Activated T-helper 9 cell treated with anti-CD3 and anti-CD28 coated beads, Interleukin-2, amount 50 U/mL, for 16 hours (primary cell): ENCODE measurements around the gene TMTC2.

ENCODE experiments used
- DNase-seq: peaks from one replicate; pipeline ENCODE4 v3.0.0-alpha.2; 2020; ENCODE audit warnings: low read depth

TMTC2 gene

DNA sequence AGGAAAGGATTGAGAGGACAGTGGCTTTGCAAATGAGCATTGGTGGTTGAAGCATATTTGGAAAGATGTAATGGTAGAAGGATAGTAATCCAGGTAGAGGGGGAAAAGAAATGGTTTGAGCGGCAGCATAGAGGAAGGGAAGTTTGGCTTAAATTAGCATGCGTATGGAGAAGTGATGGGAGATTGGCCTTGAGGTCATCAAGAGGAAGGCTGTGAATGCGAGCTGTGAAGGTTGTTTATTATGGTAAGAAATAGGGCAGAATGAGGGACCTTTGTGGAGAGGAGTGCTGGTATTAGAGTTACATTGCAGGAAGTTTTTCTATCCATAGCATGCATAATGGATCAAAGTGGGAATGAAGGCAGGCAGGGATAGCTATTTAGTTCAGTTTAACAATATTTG, 162.1 kb downstream of the TMTC2 start:
- no peak for DNase-seq

DNA sequence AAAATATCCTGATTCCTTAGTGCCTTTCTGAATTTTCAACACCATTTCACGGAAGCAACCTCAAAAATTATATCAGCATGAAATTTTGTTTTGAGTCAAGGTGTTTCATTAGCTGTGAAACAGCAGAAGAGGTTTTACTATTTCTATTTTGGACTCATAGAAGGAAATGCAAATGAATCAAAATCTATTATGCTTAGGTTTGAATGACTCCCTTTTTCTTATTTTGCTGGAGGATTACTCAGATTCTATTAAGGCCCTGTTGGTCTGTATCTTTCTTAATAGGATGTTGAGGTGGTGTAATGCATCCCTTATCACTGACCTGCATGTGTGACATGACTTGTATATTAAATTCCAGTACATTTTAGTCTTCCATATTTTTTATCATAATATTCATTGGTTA, 165.8 kb downstream of the TMTC2 start:
- DNase-seq: no peak

GRCh38 chr12:82855872-82856271, 169.2 kb downstream of the TMTC2 start:
- no peak for DNase-seq

- no peak for DNase-seq
These were observed 170.6 kb downstream of the TMTC2 start for GRCh38 chr12:82857276-82857675.

GRCh38 chr12:82857911-82858533, 171.3 kb downstream of the TMTC2 start:
- no peak for DNase-seq

DNA sequence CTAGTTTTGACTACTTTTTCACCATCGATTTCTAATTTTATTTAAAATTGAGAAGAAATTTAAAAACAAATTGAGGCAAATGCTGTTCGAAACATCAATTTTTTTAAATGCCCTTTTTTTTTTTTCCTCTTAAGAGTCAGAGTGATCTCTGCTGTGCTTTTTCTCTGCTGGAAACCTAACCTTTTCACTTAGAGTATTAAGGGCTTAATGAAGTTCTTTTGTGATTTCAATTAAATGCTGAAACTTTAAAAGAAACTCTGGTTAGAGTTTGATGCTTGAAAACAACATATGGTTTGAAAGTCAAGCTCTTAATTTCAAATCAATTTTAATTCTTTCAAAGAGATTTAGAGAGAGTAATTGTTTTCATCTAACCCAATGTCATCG, 171.8 kb downstream of the TMTC2 start:
- DNase-seq: no peak

DNA sequence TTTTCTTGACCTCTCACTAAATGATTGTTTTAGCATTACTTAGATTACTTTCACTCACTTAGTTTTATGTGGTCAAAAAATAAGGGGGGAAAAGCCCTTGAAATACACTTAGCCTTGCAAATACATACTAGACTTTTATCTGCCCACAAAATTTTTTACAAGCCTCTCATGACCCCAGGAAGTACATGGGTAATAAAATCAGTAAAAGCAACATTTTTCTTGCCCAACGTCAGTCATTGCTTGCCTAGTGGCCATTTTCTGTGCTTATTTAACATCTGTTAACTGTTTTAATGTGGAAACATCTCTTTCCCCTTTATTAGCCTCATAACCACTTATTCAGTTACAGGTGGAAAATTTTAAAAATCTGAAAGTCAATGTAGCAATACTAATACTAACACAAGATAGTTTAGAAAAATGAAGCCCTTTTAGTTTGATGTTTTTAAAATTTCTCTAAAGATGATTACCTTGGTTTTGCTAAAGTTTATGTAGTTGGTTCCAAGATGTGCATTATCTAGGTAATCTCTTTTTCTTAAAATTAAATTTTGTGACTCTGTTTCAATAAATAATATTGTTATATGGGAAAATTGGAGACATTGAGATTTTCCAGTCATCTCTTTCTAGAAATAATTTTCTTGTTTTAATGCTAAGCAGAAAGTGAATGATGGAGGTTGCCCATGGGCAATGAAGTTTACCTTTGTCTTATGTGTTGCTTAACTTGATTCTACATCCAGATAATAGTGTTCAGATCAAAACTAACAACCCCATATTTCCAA, 175.5 kb downstream of the TMTC2 start:
- DNase-seq: no peak

- DNase-seq: no peak
These were observed 176.4 kb downstream of the TMTC2 start for GRCh38 chr12:82862876-82863649.

DNA sequence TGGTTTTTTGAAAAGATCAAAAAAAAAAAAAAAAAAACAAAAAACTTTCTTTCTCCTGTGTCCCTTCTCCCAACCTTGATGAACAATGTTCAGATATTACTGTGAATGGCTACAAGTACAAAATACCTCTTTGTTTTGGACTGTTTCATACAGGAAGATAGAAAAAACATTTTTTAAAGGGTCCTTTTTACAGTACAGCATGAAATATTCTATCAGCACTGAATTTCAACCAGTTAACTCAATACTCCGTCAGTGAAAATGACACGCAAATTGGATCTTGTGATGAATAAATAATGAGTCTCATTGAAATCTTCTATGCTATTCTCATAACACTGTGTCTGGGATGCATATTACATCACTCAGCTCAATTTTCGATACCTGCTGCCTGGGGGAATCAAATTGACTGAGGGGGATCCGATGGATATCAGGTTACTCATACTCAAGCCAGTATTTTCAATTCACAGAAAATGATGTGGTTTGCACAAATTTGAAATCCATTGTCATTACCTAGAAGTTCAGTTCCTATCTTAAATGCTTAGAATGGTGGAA, 179.6 kb downstream of the TMTC2 start:
- DNase-seq: no peak

- DNase-seq: no peak
These were observed 180.2 kb downstream of the TMTC2 start for GRCh38 chr12:82866946-82867345.

DNA sequence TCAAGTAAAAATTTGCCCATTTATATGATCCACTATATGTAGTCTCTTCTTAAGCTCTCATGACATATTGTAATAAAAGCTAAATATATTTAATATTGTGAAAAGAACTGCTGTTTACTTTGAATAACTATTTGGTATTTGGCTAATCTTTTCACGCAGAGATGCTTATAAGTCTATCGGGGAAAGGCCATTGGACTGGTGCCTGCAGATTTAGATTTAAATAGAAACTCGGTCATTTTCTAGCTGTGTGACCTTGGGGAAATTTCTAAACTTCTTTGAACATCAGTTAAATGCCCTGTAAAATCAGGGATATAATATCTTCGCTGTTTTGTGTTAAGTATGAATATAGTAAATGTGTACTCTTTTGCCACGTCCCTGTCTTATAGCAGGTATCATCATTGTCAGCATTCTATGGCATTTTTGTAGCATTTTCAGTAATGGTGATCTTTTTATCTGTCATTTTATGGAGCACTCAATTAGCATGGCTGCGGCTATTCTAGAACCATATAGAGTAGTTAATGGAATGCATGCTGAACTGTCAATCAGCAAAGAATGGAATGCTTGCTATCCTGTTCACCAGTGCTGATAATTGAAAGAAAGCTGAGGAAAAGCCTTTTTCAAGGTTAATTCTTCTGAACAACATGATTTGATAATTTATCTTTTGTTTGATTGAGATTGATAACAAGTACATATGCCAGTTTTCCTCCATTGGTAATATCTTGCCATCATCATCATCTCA, 181.2 kb downstream of the TMTC2 start:
- no peak for DNase-seq

- DNase-seq: no peak
These were observed 184.2 kb downstream of the TMTC2 start for GRCh38 chr12:82870771-82871377.

- no peak for DNase-seq
These were observed 185.4 kb downstream of the TMTC2 start for GRCh38 chr12:82872088-82872487.

DNA sequence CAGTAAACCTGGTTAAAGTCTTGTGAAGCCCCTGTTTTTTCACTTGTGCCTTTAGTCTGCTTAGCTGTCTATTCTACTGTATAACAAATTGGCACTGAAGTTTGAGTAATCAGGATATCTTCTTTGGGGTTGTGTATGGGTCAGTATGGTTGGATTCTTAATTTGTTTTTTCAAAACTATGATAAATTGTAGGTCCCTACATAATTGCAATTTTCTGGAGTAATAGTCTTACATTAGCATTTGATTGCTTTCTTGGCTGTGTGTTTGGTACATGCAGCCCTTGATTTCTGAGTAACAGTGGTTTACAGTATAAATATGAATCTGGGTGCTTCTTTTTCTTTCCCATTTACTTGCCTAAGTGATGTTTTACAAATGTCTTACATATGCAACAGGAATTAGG, 186.6 kb downstream of the TMTC2 start:
- no peak for DNase-seq

DNA sequence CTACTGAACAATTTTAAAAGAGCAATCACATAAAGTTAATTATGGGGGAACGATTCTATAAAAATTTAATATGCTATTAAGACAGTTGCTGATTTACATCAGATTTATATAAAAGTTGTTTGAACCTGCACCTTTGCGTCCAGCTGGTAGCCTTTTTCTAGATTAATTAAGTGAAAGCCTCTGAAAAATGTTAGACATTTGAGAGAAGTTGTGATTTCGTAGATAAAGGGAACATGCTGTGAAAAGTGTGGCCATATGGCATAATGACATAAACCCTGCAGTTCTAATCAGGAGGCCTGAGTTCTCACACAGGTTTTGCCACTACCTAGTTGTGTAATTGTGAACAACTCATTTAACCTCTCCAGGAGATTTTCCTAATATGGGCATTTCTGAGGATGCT, 187.2 kb downstream of the TMTC2 start:
- no peak for DNase-seq

GRCh38 chr12:82874945-82875344, 188.2 kb downstream of the TMTC2 start:
- DNase-seq: no peak

- no peak for DNase-seq
These were observed 189.4 kb downstream of the TMTC2 start for GRCh38 chr12:82876075-82876474.

- DNase-seq: no peak
These were observed 191.3 kb downstream of the TMTC2 start for GRCh38 chr12:82877963-82878362.

DNA sequence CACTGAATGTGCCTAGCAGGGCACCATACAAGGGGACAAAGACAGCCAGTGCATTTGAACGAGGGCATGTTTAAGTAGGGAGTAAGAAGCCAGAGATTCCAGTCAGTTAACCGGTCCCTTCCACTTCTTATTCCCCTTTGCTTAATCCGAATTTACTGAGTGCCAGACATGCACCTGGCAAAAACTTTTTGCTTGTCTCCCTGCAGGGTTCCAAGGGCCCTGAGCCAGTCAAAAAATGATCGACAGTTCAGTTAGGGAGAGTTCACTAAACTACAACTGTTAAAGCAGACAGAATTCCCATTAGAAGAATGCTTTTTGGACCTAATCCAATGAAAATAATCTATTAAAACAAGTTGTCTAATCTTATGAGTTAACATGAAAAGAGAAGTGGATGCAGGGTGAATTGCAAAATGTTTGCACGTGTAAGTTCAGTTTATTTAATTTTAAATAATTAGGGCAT, 193.8 kb downstream of the TMTC2 start:
- DNase-seq: no peak

GRCh38 chr12:82883394-82884355, 197.0 kb downstream of the TMTC2 start:
- no peak for DNase-seq
